HTERT RPE-1 (cell line): Measurements from ENCODE around the gene WDFY1.
"Not testable (repeated sequence)": the region's sequence is repeated elsewhere in the genome, so short reads cannot be mapped to it uniquely, and the experiment has no call there.

Experiments
- in situ Hi-C: fragments of 300-500 bp; cut with MboI; formaldehyde crosslinking; loops from 4 replicates; pipeline ENCODE4 v1.14.3; 2020; ENCODE audit warnings: low sequenced_read_pairs

WDFY1 gene

GRCh38 chr2:223957092-223957851, 12.1 kb upstream of the WDFY1 start, which contains the start of gene MRPL44:
Gene MRPL44 (plus strand): TSS chr2:223957463. CDS start chr2:223957473, 10 bp downstream.
- in situ Hi-C loops, result no loop called here

- in situ Hi-C loops, result no loop called here
Observed at GRCh38 chr2:223956300-223956699, 11.2 kb upstream of the WDFY1 start.

- in situ Hi-C loops, result no loop called here
Observed at GRCh38 chr2:223954401-223954800, 9.3 kb upstream of the WDFY1 start.

GRCh38 chr2:223952280-223952968, 7.3 kb upstream of the WDFY1 start:
- in situ Hi-C loops, result no loop called here

GRCh38 chr2:223950448-223951347, 5.6 kb upstream of the WDFY1 start:
- in situ Hi-C loops, result no loop called here

- in situ Hi-C loops, result no loop called here
Observed at GRCh38 chr2:223949241-223949840, 4.2 kb upstream of the WDFY1 start.

- in situ Hi-C loops, result no loop called here
Observed at GRCh38 chr2:223947711-223948205, 2.6 kb upstream of the WDFY1 start.

- in situ Hi-C loops, result no loop called here
Observed at GRCh38 chr2:223945755-223946154, 620 bp upstream of the WDFY1 start.

- in situ Hi-C loops, result no loop called here
Observed at GRCh38 chr2:223944166-223944702, 901 bp downstream of the WDFY1 start.

- in situ Hi-C loops, result no loop called here
Observed at GRCh38 chr2:223943561-223944008, 1.6 kb downstream of the WDFY1 start.

- in situ Hi-C loops, result no loop called here
Observed at GRCh38 chr2:223943135-223943534, 2.0 kb downstream of the WDFY1 start.

GRCh38 chr2:223941579-223942277, 3.4 kb downstream of the WDFY1 start:
- in situ Hi-C loops, result no loop called here

- in situ Hi-C loops, result not testable (repeated sequence)
Observed at GRCh38 chr2:223939438-223939837, 5.7 kb downstream of the WDFY1 start.

GRCh38 chr2:223937535-223937934, 7.6 kb downstream of the WDFY1 start:
- in situ Hi-C loops, result no loop called here

GRCh38 chr2:223936862-223937326, 8.2 kb downstream of the WDFY1 start:
- in situ Hi-C loops, result no loop called here

GRCh38 chr2:223935459-223936125, 9.5 kb downstream of the WDFY1 start:
- in situ Hi-C loops, result no loop called here

- in situ Hi-C loops, result no loop called here
Observed at GRCh38 chr2:223934870-223935269, 10.3 kb downstream of the WDFY1 start.

GRCh38 chr2:223932816-223933800, 12.0 kb downstream of the WDFY1 start:
- in situ Hi-C loops, result no loop called here
